ENCODE measurements around the gene MRTFA. TPM values are rescaled to one million over a fixed set of nuclear protein-coding genes. Genes with fewer than 3 reads are reported as not detected.
"Not testable (repeated sequence)": the region's sequence is repeated elsewhere in the genome, so short reads cannot be mapped to it uniquely, and the experiment has no call there.

MRTFA gene
- total and polyA plus RNA-seq, 2 donors: 22.3 to 37.6 TPM

DNA sequence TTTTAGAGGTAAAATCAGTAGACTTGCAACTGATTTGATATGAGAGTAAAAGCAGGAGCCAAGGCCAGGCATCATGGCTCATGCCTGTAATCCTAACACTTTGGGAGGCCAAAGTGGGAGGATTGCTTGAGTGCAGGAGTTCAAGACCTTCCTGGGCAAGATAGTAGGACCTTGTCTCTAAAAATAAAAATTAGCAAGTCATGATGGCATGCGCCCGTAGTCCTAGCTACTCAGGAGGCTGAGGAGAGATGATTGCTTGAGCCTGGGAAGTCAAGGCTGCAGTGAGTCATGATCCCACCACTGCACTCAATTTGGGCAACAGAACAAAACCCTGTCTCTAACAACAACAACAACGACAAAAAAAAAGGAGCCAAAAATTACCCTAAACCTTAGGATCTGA is 252.6 kb downstream of the MRTFA start:
- Histone ChIP-seq H3K4me3 (ENCODE audit: low read depth, low read length) (no peak overlapping the region), H3K27ac (ENCODE audit: low read depth) (no peak overlapping the region), H3K4me1 (ENCODE audit: insufficient read depth) (peaks cover 1% of the 10 kb centered on the region), H3K36me3 (ENCODE audit: insufficient read depth) (peaks cover 2% of the 10 kb centered on the region)
- 74% methylated on average over 3 of the region's 3 CpGs for WGBS
- no peak for DNase-seq (ENCODE audit: extremely low spot score)

DNA sequence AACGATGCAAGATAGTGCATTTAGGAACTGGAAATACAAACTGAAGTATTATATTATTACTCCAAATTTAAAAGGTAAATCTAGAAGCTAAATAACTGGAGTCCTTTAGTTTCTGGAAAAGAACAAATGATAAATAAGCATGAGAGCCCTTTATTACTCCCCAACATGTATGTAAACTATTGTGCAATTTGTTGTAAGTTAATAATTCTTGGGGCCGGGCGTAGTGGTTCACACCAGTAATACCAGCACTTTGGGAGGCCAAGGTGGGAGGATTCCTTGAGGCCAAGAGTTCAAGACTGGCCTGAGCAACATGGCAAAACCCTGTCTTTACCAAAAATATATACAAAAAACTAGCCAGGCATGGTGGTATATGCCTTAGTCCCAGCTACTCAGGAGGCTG is 255.1 kb downstream of the MRTFA start:
- DNase-seq (ENCODE audit: extremely low spot score): no peak
- Histone ChIP-seq H3K27ac (ENCODE audit: low read depth) (no peak overlapping the region), H3K4me3 (ENCODE audit: low read depth, low read length) (no peak overlapping the region), H3K36me3 (ENCODE audit: insufficient read depth) (peaks cover 2% of the 10 kb centered on the region), H3K4me1 (ENCODE audit: insufficient read depth) (peaks cover 1% of the 10 kb centered on the region)
- 94% methylated on average over 3 of the region's 3 CpGs for WGBS

DNA sequence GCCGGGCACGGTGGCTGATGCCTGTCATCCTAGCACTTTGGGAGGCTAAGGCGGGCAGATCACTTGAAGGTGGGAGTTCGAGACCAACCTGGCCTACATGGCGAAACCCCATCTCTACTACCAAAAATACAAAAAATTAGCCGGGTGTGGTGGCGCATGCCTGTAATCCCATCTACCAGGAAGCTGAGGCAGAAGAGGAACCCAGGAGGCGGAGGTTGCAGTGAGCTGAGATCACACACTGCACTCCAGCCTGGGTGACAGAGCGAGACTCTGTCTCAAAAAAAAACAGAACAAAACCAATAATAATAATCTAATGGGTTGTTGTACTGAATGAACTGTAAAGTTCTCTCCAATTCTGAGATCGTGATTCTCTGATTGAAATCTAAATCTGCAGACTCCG is 258.1 kb downstream of the MRTFA start:
- not testable (repeated sequence) for H3K27ac ChIP-seq (ENCODE audit: low read depth); H3K36me3 ChIP-seq (ENCODE audit: insufficient read depth); H3K4me3 ChIP-seq (ENCODE audit: low read depth, low read length); H3K4me1 ChIP-seq (ENCODE audit: insufficient read depth); DNase-seq (ENCODE audit: extremely low spot score)
- 93% methylated on average over 11 of the region's 11 CpGs for WGBS

- peaks cover 2% of the 10 kb centered on the region for H3K36me3 ChIP-seq (ENCODE audit: insufficient read depth)
- WGBS: 94% methylated on average over 2 of the region's 2 CpGs
- peaks cover 1% of the 10 kb centered on the region for H3K4me1 ChIP-seq (ENCODE audit: insufficient read depth)
- H3K27ac ChIP-seq (ENCODE audit: low read depth): no peak overlapping the region
- no peak for DNase-seq (ENCODE audit: extremely low spot score)
- H3K4me3 ChIP-seq (ENCODE audit: low read depth, low read length): no peak overlapping the region
These were observed 258.6 kb downstream of the MRTFA start for GRCh38 chr22:40377931-40378330.

DNA sequence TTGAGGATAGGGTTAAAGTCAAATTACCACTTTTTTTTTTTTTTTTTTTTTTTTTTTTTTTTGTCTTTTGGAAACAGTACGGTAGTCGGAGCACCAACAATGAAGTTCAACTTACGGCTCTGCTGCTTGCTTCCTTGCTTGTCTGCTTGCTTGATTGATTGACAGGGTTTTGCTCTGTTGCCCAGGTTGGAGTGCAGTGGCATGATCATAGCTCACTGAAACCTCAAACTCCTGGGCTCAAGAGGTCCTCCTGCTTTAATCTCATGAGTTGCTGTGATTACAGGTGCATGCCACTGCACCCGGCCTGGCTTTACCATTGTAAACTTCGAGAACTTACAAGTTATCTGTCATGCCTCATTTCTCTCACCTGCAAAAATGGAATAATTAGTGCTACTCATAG is 260.4 kb downstream of the MRTFA start:
- Histone ChIP-seq H3K4me1 (ENCODE audit: insufficient read depth) (no peaks in the 10 kb centered on the region), H3K27ac (ENCODE audit: low read depth) (no peak overlapping the region), H3K4me3 (ENCODE audit: low read depth, low read length) (no peak overlapping the region), H3K36me3 (ENCODE audit: insufficient read depth) (peaks cover 2% of the 10 kb centered on the region)
- DNase-seq (ENCODE audit: extremely low spot score): no peak
- 86% methylated on average over 5 of the region's 5 CpGs for WGBS

DNA sequence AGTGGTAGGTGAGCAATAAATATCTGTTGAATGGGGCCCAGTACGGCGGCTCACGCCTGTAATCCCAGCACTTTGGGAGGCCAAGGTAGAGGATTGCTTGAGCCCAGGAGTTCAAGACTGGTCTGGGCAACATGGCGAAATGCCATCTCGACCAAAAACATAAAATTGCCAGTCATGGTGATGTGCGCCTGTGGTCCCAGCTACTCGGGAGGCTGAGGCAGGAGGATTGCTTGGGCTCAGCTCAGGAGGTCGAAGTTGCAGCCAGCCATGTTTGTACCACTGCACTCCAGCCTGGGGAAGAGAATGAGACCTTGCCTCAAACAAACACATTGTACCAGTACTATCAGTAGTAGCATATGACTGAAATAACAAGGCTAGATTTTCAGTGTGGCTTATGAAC is 262.0 kb downstream of the MRTFA start:
- H3K27ac ChIP-seq (ENCODE audit: low read depth): no peak overlapping the region
- no peaks in the 10 kb centered on the region for H3K36me3 ChIP-seq (ENCODE audit: insufficient read depth)
- no peak for DNase-seq (ENCODE audit: extremely low spot score)
- H3K4me1 ChIP-seq (ENCODE audit: insufficient read depth): no peaks in the 10 kb centered on the region
- 96% methylated on average over 8 of the region's 8 CpGs for whole genome bisulfite sequencing
- no peak overlapping the region for H3K4me3 ChIP-seq (ENCODE audit: low read depth, low read length)

- Histone ChIP-seq H3K36me3 (ENCODE audit: insufficient read depth) (peaks cover 3% of the 10 kb centered on the region), H3K27ac (ENCODE audit: low read depth) (no peak overlapping the region), H3K4me3 (ENCODE audit: low read depth, low read length) (no peak overlapping the region), H3K4me1 (ENCODE audit: insufficient read depth) (no peaks in the 10 kb centered on the region)
- DNase-seq (ENCODE audit: extremely low spot score): no peak
- WGBS: 88% methylated on average over 3 of the region's 3 CpGs
These were observed 267.7 kb downstream of the MRTFA start for GRCh38 chr22:40368836-40369235.

- WGBS: 81% methylated on average over 6 of the region's 6 CpGs
- Histone ChIP-seq H3K36me3 (ENCODE audit: insufficient read depth) (peaks cover 3% of the 10 kb centered on the region), H3K27ac (ENCODE audit: low read depth) (no peak overlapping the region), H3K4me3 (ENCODE audit: low read depth, low read length) (no peak overlapping the region), H3K4me1 (ENCODE audit: insufficient read depth) (no peaks in the 10 kb centered on the region)
- no peak for DNase-seq (ENCODE audit: extremely low spot score)
These were observed 268.5 kb downstream of the MRTFA start for GRCh38 chr22:40368016-40368415.

GRCh38 chr22:40367342-40367741 is 269.2 kb downstream of the MRTFA start:
- no peak for DNase-seq (ENCODE audit: extremely low spot score)
- WGBS: 65% methylated on average over 6 of the region's 6 CpGs
- Histone ChIP-seq H3K4me3 (ENCODE audit: low read depth, low read length) (no peak overlapping the region), H3K4me1 (ENCODE audit: insufficient read depth) (no peaks in the 10 kb centered on the region), H3K27ac (ENCODE audit: low read depth) (no peak overlapping the region), H3K36me3 (ENCODE audit: insufficient read depth) (peaks cover 3% of the 10 kb centered on the region)

DNA sequence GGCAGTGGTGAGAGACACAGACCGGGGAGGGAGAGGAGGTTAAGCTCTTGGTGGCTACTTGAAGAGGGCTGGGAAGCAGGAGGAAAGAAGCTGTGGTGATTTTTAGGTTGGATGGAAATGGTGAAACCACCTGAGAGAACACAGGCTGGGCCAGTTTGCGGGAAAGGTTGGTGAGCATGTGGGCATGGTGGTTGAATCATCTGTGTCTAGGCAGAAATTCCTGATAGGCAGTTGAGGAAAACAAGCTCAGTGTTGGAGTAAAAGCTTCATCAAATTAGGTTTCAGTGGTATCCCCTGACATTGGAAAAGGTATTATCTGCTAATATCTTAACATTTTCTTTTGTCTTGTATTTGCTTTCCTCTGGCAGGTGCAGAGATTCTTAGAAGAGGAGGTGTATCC is 270.5 kb downstream of the MRTFA start:
- no peak for DNase-seq (ENCODE audit: extremely low spot score)
- peaks cover 3% of the 10 kb centered on the region for H3K36me3 ChIP-seq (ENCODE audit: insufficient read depth)

DNA sequence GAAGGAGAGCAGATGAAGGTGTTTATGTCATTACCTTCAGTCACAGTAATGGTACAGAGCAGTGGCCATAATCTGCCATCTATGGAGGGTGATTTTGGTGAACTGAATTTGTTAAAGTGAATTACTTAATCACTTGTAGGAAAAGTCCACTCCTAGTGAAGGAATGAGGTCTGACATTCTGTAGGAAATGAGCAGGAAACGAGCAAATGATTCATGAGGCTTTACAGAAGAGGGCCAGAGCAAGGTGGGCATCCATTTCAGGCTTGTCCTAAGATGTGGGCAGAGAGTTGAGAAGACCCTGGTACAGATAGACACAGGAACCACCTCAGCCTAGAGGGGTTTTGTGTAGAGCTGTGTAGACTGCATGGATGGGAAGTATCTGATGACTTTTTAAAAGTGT is 272.1 kb downstream of the MRTFA start:
- no peak for DNase-seq (ENCODE audit: extremely low spot score)
- peaks cover 3% of the 10 kb centered on the region for H3K36me3 ChIP-seq (ENCODE audit: insufficient read depth)
- 88% methylated on average over 1 of the region's 1 CpG for WGBS
- no peak overlapping the region for H3K4me3 ChIP-seq (ENCODE audit: low read depth, low read length)
- no peak overlapping the region for H3K27ac ChIP-seq (ENCODE audit: low read depth)
- H3K4me1 ChIP-seq (ENCODE audit: insufficient read depth): no peaks in the 10 kb centered on the region

More for the DNA sequence above, 270.5 kb downstream of the MRTFA start:
- Histone ChIP-seq H3K4me1 (ENCODE audit: insufficient read depth) (no peaks in the 10 kb centered on the region), H3K4me3 (ENCODE audit: low read depth, low read length) (no peak overlapping the region), H3K27ac (ENCODE audit: low read depth) (no peak overlapping the region)
- WGBS: 96% methylated on average over 2 of the region's 2 CpGs

DNA sequence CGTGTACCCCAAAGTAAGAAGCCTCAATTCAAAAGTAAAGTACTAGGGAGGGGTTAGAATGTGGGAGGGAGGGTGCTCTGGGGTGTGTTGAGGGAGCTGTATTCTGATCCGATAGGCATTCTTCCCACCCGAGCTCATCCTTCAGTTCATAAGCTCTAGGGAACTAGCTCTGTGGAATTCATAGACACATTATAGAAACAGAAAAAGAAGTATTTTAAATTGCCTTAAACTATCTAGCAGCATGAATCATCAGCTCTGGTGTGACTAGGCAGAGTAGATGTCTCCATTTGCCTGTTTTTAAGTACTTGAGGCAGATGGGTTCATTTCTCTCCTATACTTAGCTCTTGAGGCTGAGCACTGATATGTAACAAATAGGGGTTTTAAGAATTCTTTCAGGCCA is 273.5 kb downstream of the MRTFA start:
- 91% methylated on average over 3 of the region's 3 CpGs for WGBS
- H3K27ac ChIP-seq (ENCODE audit: low read depth): no peak overlapping the region
- no peak overlapping the region for H3K4me3 ChIP-seq (ENCODE audit: low read depth, low read length)
- no peak for DNase-seq (ENCODE audit: extremely low spot score)
- H3K36me3 ChIP-seq (ENCODE audit: insufficient read depth): peaks cover 3% of the 10 kb centered on the region
- H3K4me1 ChIP-seq (ENCODE audit: insufficient read depth): no peaks in the 10 kb centered on the region

DNA sequence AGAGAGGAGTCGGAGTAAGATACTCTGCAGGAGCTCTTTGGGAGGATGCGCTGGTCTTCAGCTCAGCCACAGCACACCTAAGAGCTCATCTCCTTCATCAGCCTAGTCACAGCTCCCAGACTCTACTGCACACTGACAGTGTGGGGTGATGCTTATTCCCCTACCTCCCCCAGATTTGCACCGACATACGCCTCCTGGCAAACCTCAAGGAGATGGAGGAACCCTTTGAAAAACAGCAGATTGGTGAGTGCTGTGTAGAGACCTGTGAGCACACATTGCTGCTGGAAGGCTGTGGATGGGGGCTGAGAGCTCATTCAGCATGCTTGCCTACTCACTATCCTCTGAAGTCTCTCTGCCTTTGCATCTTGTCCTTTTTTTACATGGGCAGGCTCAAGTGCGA is 275.4 kb downstream of the MRTFA start:
- H3K27ac ChIP-seq (ENCODE audit: low read depth): no peak overlapping the region
- no peak overlapping the region for H3K4me3 ChIP-seq (ENCODE audit: low read depth, low read length)
- no peaks in the 10 kb centered on the region for H3K4me1 ChIP-seq (ENCODE audit: insufficient read depth)
- 96% methylated on average over 5 of the region's 5 CpGs for WGBS
- H3K36me3 ChIP-seq (ENCODE audit: insufficient read depth): peaks cover 5% of the 10 kb centered on the region
- DNase-seq (ENCODE audit: extremely low spot score): no peak

Data from urinary bladder (tissue), 4 donors.